MM.1S (cell line): ENCODE results near the gene ADAMTS17.

Experiments
- DNase-seq: peaks from one replicate; pipeline ENCODE4 v3.0.0-alpha.2; 2015
- H2AFZ ChIP-seq: fragments of 300-600 bp; sonication (generic); 2 replicates; pipeline ENCODE4 v1.6.0; 2016; ENCODE audit warnings: antibody characterized with exemption, low read length
- H3F3A ChIP-seq: fragments of 300-600 bp; sonication (generic); 2 replicates; pipeline ENCODE4 v1.6.1; 2016; ENCODE audit warnings: mild to moderate bottlenecking, antibody characterized with exemption, low read length, moderate library complexity, mixed read lengths; ENCODE audit not compliant: insufficient read depth
- H3K27ac ChIP-seq: fragments of 300-600 bp; sonication (generic); 2 replicates; pipeline ENCODE4 v1.5.1; 2016; ENCODE audit warnings: mild to moderate bottlenecking, low read length
- H3K27me3 ChIP-seq: fragments of 300-600 bp; sonication (generic); replicated peaks from 2 replicates; pipeline ENCODE4 v1.6.0; 2016; ENCODE audit warnings: low read length; ENCODE audit not compliant: insufficient read depth
- H3K36me3 ChIP-seq: fragments of 300-600 bp; sonication (generic); replicated peaks from 2 replicates; pipeline ENCODE4 v1.6.1; 2016; ENCODE audit warnings: mild to moderate bottlenecking, low read length, mixed read lengths; ENCODE audit not compliant: insufficient read depth
- H3K4me1 ChIP-seq: fragments of 300-600 bp; sonication (generic); 2 replicates; pipeline ENCODE4 v1.6.1; 2016; ENCODE audit warnings: low read length, mixed read lengths
- H3K4me2 ChIP-seq: fragments of 300-600 bp; sonication (generic); 2 replicates; pipeline ENCODE4 v1.6.0; 2016; ENCODE audit warnings: low read depth, low read length
- H3K4me3 ChIP-seq: fragments of 300-600 bp; sonication (generic); 2 replicates; pipeline ENCODE4 v1.5.1; 2016; ENCODE audit warnings: low read length, mixed read lengths
- H3K79me2 ChIP-seq: fragments of 300-600 bp; sonication (generic); 2 replicates; pipeline ENCODE4 v1.6.1; 2016; ENCODE audit warnings: mixed run types, low read length, mixed read lengths
- H3K9ac ChIP-seq: fragments of 300-600 bp; sonication (generic); 2 replicates; pipeline ENCODE4 v1.6.1; 2016; ENCODE audit warnings: low read length, mixed read lengths
- H3K9me2 ChIP-seq: fragments of 300-600 bp; sonication (generic); replicated peaks from 2 replicates; pipeline ENCODE4 v1.6.1; 2016; ENCODE audit warnings: mild to moderate bottlenecking, low read length, mixed read lengths; ENCODE audit not compliant: insufficient read depth
- H3K9me3 ChIP-seq: fragments of 300-600 bp; sonication (generic); replicated peaks from 2 replicates; pipeline ENCODE4 v1.6.1; 2016; ENCODE audit warnings: mild to moderate bottlenecking, low read length, mixed read lengths; ENCODE audit not compliant: insufficient read depth
- H4K20me1 ChIP-seq: fragments of 300-600 bp; sonication (generic); 2 replicates; pipeline ENCODE4 v1.6.1; 2016; ENCODE audit warnings: mild to moderate bottlenecking, low read length, moderate library complexity, mixed read lengths; ENCODE audit not compliant: insufficient read depth
- CTCF ChIP-seq: fragments of 300-600 bp; sonication (generic); IDR thresholded peaks from 2 replicates; pipeline ENCODE4 v1.5.1; 2016; ENCODE audit warnings: antibody characterized with exemption, low read length, mixed read lengths
- EZH2 ChIP-seq: fragments of 300-600 bp; sonication (generic); optimal IDR thresholded peaks from 2 replicates; pipeline ENCODE3; 2017; ENCODE audit warnings: low read depth, mild to moderate bottlenecking, antibody characterized with exemption, low read length, mixed read lengths
- EZH2phosphoT487 ChIP-seq: fragments of 300-600 bp; sonication (generic); IDR thresholded peaks from 2 replicates; pipeline ENCODE4 v1.6.1; 2018; ENCODE audit warnings: antibody characterized with exemption, low read length

ADAMTS17 gene

GRCh38 chr15:100306098-100306497, 35.7 kb downstream of the ADAMTS17 start:
- no peak for DNase-seq
- Histone ChIP-seq H3K79me2 (no peaks in the 10 kb centered on the region), H4K20me1 (no peaks in the 10 kb centered on the region)

GRCh38 chr15:100301910-100302431, 39.8 kb downstream of the ADAMTS17 start:
- Histone ChIP-seq H3K9ac (no peak overlapping the region), H3K9me3 (no peaks in the 10 kb centered on the region), H3K9me2 (no peaks in the 10 kb centered on the region), H4K20me1 (no peaks in the 10 kb centered on the region), H3K4me1 (no peaks in the 10 kb centered on the region), H3K27ac (no peak overlapping the region), H3K27me3 (no peaks in the 10 kb centered on the region), H2AFZ (no peak overlapping the region), H3K36me3 (no peaks in the 10 kb centered on the region), H3K4me2 (no peak overlapping the region), H3K79me2 (no peaks in the 10 kb centered on the region), H3F3A (0 out of 2 replicates have a peak, but pooled peaks cover 4% of the 10 kb centered on the region), H3K4me3 (no peak overlapping the region)
- DNase-seq = peak; percentile 15
- TF ChIP-seq EZH2 = no peak
- no peak for TF ChIP-seq CTCF
- TF ChIP-seq EZH2phosphoT487 = no peak

More at GRCh38 chr15:100306098-100306497, 35.7 kb downstream of the ADAMTS17 start:
- Histone ChIP-seq H3F3A (0 out of 2 replicates have a peak, but pooled peaks cover 4% of the 10 kb centered on the region), H3K4me1 (no peaks in the 10 kb centered on the region), H3K9me3 (no peaks in the 10 kb centered on the region), H3K27me3 (no peaks in the 10 kb centered on the region), H2AFZ (no peak overlapping the region), H3K4me2 (no peak overlapping the region), H3K4me3 (no peak overlapping the region), H3K9ac (no peak overlapping the region), H3K9me2 (no peaks in the 10 kb centered on the region), H3K27ac (no peak overlapping the region), H3K36me3 (no peaks in the 10 kb centered on the region)
- TF ChIP-seq EZH2phosphoT487 (no peak), CTCF (no peak), EZH2 (no peak)

GRCh38 chr15:100298257-100298656, 43.5 kb downstream of the ADAMTS17 start:
- Histone ChIP-seq H3K27ac (no peak overlapping the region), H3F3A (0 out of 2 replicates have a peak, but pooled peaks cover 4% of the 10 kb centered on the region), H3K9ac (no peak overlapping the region), H3K9me3 (no peaks in the 10 kb centered on the region), H3K4me2 (no peak overlapping the region), H3K79me2 (no peaks in the 10 kb centered on the region), H3K9me2 (no peaks in the 10 kb centered on the region), H3K4me3 (no peak overlapping the region), H3K36me3 (no peaks in the 10 kb centered on the region), H4K20me1 (no peaks in the 10 kb centered on the region), H3K27me3 (no peaks in the 10 kb centered on the region), H3K4me1 (no peaks in the 10 kb centered on the region), H2AFZ (no peak overlapping the region)
- DNase-seq = no peak
- TF ChIP-seq EZH2 (no peak), EZH2phosphoT487 (no peak), CTCF (no peak)
